Colon (tissue), 2 donors: ENCODE data around the gene CHP1.
"Not testable (repeated sequence)": the region's sequence is repeated elsewhere in the genome, so short reads cannot be mapped to it uniquely, and the experiment has no call there.

Experiments
- FAIRE-seq: peaks from 2 replicates; lab custom pipeline; 2012; peaks lifted over from hg19 to GRCh38; lab: Jason Lieb, UNC
- donor health status: control.
- donor health status: control.

The CHP1 gene

DNA sequence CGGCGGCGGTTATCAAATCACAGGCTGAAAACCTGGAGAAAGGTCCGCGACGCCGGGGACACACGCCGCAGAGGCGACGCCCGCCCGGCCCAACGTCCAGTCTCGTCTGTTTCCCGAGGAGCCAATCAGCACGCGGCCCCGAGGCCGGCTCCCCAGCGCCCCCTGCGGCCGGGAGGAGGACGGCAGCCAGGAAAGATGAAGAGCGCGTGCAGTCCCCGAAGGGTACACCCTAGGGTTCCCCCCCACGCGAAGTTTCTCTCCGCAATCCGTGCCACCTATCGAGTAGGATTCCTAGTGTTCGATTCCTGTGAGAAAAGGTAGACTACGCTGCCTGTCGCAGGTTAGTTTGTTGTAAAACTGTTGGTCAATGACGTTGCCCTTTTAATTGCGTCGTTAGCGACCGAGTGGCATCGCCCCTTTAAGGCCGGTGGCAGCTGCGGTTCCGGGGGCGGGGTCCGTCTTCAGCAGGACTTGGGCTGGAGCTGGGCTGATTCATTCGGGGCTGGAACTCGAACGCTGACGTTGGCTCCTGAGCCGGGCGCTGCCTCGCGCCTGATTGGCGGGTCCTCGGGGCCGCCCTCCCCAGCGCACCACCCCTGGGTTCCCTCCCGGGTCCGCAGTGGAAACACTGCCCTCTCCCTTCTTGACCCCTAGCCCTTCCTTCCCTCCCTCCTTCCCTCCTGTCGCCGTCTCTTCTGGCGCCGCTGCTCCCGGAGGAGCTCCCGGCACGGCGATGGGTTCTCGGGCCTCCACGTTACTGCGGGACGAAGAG, at the start of gene CHP1, which contains the start of gene EXD1:
Gene CHP1, plus strand, starts transcription at position 619 of the 772 bp plus-strand sequence. Its CDS starts 115 bp downstream, at position 734.
Gene EXD1, minus strand, starts transcription at position 108 of the 772 bp plus-strand sequence. CDS start 4,182 bp downstream, outside the sequence.
- no peak for FAIRE-seq

DNA sequence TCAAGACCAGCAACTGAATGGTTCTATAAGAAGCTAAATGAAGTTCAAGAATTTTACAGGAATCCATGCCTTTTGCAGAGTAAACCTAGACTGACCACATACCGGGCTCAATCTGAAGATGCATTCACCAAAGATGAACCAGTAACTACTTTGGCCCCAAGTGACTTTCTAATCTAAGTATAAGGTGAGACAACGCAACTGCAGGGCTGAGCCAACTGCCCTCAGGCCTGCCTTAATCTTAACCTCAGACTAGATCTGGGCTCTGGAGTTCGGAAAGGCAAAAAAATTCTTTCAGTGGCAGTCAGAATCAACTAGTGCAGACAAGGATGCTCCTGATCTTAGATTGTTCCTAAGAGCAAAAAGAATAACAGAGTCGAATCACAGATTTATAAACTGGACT, 48.8 kb upstream of the CHP1 start:
- no peak for FAIRE-seq

DNA sequence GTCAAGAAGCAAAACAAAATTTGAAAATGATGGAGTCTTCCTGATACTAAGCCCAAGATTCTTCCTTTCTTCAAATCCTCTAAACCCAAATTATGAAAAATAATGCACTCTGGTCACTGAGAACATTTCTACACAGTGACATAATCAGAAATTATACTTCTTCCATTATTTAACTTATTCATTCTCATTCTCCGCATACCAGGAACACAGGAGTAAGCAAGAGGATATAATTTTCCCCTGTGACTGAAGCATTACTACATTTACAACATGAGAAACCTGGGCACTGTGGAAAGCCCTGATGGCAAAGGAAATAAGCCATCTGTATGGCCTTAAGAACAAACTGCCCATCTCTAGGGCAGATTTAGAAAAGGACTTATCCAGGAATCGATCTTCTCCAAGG, 47.5 kb upstream of the CHP1 start:
- FAIRE-seq = no peak

DNA sequence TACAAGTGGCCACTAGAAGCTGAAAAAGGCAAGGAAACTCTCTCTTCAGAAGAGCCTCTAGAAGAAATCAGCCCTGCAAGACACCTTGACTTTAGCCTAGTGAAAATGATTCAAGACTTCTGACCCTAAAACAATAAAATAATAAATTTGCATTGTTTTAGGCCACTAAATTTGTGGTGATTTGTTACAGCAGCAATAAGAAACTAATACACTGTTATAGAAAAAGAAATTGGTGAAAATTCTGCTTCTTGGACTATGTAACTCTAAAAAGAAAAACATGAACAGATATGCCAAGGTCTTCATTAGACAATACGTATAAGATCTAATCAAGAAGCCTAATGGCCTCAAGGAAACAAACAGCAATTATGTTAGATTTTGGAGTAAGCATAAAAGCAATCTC, 36.6 kb upstream of the CHP1 start:
- FAIRE-seq = no peak

DNA sequence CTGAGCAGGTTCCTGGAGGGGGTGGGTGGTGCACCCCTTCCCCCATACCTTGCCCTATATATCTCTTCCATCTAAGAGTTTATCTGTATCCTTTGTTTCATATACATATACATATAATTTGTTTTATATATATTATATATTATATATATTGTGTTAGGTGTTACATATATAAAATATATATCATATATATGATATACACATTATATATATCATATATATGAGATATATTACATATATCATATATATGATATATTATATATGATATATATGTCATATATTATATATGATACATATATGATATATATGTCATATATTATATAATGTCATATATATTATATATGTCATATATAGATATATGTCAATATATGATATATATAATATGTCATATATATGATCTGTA, 31.6 kb upstream of the CHP1 start:
- peak; percentile 89 for FAIRE-seq

DNA sequence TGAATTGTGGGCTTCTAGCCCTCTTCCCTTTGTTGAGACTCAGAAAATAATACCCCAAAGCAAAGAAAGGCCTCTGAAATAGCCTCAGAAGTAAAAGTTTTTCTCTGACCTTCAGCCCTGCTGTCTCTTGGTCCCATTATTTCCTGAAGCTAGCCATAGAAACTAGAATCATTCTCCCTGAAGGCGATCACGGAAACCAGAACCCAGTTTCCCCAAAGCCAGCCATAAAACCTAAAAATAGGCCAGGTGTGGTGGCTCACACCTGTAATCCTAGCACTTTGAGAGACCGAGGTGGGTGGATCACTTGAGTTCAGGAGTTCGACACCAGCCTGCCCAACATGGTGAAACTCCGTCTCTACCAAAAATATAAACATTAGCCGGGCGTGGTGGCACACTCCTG, 27.7 kb upstream of the CHP1 start:
- FAIRE-seq = no peak

DNA sequence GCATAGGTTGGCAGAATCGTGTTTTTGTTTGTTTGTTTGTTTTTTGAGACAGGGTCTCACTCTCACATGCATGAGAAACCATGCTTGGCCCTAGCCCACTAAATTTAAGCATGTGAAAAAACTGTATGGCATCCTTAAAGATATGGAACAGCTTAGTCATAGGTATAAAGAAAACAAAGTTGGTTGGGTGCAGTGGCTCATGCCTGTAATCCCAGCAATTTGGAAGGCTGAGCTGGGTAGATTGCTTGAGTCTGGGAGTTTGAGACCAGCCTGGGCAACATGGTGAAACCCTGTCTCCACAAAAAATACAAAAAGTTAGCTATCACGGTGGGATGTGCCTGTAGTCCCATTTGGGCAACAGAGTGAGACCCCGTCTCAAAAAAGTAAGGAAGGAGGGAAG, 25.8 kb upstream of the CHP1 start:
- FAIRE-seq = no peak

DNA sequence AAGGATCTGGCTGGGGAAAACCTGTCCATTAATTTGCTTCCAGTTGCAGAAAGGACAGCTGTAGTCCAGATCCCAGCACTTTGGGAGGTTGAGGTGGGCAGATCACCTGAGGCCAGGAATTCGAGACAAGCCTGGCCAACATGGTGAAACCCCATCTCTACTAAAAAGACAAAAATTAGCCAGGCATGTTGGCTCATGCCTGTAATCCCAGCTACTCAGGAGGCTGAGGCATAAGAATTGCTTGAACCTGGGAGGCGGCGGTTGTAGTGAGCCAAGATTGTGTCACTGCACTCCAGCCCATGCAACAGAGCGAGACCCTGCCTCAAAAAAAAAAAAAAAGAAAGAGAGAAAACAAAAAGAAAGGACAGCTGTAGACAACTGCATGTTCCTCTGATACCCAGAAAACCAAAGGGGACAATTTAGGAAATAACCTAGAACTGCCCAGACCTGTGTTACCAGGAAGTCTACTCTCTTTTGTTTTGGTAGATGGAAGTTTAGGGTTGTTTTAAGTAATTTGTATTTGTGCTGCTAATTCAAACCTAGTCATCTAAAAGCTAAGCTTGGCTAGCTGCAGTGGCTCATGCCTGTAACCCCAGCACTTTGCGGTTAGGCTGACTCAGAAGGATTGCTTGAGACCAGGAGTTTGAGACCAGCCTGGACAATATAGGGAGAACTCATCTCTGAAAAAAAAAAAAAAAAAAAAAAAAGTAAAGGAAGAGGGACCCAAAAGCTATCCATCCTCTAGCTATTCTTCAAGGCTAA, 23.2 kb upstream of the CHP1 start:
- FAIRE-seq = no peak

DNA sequence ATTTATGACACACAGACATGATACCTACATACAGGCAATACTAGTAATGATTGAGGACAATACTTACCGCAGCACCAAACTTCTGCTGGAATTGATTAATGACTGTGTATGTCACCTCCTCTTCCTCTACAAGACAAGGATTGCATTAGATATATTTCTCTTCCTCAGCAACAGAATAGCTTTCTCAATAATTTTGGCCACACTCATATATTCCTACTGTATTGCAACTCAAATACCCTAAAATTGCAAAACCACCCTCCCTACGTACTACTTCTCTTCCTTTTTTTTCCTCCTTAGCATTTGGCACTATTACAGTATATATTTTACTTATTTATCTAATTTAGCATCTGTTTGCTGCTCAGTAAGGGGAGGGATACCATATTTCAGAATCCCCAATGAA, 15.4 kb upstream of the CHP1 start:
- no peak for FAIRE-seq

DNA sequence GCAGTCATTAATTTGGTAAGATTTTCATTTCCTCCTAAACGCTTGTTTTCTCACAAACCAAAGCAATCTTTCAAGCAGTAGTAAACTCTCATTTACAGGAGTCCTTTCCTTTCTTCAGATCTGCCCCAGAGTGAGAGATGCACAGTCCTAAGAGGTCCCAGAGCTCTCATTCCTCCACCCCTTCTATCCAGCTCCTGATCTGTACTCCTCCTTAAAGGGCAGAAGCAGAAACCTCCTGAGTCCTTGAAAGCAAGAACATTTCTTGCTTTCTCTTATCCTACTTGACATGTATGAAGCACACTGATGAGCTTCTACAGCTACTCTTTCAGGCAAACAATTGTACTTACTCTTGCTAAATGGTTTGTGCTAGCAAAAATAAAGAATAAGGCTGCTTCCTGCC, 12.2 kb upstream of the CHP1 start:
- no peak for FAIRE-seq

DNA sequence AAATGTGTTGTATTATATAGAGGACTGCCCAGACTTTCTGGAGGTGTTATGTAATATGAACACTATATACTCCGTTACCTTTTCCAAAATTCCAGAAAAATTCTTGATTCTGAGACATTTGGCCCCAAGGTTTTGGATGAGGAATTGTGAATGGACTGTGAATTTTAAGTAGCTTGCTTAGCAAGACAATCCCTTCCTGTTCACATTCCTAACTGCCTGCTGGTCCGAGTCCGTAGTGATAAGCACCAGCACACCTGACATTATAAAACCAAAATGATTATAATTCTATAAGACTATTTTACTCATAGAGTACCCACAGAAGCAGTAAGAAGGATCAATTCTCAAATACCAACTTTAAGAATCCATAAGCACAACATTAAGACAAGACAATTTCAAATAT, 11.7 kb upstream of the CHP1 start:
- no peak for FAIRE-seq

DNA sequence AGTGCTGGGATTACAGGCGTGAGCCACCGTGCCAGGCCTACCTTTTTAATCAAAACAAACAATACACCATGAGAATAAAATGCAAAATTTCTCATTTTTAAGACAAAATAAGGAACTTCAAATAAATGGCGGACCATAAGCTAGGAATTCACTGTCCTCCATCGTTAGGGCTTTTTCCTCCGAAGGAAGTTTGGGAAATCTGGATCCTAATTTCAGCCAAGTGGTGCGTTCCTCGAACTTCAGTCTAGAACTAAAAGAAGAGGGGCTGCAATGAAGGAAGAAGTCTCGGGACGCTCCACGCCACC, 771 bp upstream of the CHP1 start:
- no peak for FAIRE-seq

DNA sequence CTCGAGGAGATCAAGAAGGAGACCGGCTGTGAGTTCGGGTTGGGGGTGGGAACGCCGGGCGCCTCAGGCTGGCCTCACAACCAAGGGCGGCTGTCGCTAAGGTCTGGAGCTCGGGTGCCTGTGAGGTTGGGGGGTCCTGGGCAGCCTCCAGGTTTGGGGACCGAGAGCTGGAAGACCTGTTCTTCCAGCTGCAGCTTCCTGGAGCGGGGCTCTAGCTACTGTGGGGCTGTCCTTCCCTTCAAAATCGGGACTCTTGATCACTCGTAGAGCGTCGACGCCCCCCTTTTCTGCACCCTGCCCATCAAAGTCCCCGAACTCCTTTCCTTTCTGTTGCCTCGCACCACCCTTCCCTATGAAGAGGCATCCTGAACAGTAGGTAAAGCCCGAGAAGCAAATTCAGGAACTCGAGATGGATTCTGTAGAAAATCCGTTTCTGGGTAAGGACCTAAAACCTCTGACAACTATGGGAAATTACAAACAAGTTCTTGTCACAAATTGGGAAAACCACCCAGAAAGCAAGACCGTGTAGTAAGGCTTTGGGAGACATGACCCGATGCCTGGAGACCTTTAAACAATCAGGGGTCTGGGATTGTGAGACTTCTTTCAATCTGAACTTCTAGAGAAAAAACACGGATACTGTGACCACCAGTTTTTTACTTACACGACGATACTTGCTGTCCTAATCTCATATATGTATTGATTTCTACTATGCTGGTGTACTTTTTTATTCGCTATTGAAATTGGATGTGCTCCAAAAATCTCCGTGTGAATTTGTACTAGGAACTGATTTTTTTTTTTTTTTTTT, 556 bp downstream of the CHP1 start:
- no peak for FAIRE-seq

DNA sequence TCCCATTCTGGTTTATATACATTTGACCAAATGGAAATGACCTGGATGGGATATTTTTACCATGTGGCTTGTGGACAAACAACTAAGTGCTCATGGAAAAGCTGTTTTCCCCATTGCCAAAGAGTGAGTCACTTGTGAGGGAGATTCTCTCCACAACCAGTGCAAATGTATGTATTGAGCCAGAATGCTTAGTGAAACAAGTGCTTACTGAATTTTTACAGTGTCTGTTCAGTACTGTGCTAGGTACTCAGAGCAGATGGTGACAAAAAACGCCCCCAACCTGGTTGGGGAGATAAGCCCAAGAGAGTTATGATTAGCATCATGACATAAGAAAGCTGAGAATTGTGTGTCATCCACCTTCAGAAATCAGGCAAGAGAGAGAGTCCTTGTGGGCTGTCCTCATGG, 2.3 kb downstream of the CHP1 start:
- no peak for FAIRE-seq

DNA sequence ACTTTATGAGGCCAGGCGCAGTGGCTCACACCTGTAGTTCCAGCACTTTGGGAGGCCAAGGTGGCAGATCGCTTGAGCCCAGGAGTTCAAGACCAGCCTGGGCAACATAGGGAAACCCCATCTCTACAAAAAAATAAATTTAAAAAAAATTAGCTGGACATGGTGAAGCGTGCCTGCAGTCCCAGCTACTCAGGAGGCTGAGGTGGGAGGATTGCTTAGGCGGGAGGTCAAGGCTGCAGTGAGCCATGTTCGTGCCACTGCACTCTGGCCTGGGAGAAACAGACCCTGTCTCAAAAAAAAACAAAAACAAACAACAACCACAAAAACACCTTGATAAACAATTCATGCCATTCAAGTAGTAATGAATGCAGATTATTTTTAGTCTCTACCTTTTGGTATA, 4.2 kb downstream of the CHP1 start:
- FAIRE-seq = not testable (repeated sequence)

DNA sequence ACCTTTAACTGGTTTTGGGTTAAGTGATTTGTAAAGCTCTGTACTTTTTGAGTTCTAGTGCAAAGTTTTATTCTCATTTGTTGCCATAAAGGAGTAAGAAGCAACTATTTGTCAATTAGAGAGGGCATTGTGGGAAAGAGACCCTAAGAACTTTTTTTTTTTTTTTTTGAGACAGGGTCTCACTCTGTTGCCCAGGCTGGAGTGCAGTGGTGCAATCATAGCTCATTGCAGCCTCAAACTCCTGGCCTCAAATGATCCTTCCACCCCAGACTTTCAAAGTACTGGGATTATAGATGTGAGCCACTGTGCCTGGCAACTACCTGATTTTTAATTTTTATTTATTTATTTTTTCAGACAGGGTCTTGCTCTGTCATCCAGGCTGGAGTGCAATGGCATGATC, 4.9 kb downstream of the CHP1 start:
- no peak for FAIRE-seq

DNA sequence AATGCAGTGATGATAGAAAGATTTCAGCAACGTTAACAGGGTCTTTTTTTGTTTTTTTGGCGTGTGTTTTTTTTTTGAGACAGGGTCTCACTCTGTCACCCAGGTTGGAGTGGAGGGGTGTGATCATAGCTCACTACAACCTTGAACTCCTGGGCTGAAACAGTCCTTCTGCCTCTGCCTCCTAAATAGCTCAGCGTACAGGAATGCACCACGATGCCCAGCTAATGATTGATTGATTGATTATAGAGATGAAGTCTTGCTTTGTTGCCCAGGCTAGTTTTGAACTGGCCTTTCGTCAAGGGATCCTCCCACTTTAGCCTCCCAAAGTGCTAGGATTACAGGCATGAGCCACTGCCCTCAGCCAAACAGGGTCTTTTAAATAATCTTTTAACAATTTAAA, 7.0 kb downstream of the CHP1 start:
- FAIRE-seq = no peak

DNA sequence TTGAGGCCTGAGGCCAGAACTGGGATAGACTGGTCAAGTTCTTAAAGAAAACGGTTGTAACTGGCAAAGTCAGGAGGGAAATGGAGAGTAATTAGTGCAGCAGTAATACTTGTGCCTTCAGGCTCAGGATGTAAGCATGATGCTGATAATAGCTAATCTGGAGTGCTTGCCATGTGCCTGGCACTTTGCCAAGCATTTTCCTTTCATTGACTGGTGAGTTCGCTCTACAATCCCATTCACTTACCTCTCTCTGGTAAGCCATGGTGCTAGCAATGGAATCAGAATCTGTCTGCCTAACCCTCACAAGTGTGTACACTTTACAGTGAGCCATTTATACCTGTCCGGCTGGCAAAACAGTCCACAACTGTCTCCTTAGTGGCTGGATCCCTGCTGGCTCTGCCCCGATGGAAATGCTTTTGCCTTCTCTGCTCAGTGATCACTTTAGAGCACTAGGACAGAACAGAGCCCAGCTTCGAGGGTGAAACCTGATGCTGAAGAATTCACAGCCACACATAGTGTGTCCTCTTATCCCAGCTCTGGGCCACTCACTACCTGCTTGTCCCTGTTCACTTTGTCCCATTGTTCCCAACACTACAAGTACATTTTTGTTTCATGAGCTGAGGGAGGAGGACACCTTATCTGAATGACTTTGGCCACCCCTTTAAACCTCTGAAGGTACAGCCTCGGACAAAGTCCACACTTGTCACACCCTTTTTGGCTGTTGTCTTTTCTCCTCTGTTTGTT, 10.3 kb downstream of the CHP1 start:
- FAIRE-seq = no peak

DNA sequence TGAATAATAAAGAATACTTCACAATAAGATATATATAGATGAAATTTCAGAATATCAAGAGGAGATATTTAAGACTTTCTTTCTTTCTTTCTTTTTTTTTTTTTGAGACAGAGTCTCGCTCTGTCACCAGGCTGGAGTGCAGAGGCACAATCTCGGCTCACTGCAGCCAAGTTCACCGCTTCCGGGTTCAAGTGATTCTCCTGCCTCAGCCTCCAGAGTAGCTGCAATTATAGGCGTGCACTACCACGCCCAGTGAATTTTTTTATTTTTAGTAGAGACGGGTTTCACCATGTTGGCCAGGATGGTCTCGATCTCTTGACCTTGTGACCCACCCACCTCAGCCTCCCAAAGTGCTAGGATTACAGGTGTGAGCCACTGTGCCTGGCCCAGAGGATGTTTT, 19.7 kb downstream of the CHP1 start:
- not testable (repeated sequence) for FAIRE-seq

DNA sequence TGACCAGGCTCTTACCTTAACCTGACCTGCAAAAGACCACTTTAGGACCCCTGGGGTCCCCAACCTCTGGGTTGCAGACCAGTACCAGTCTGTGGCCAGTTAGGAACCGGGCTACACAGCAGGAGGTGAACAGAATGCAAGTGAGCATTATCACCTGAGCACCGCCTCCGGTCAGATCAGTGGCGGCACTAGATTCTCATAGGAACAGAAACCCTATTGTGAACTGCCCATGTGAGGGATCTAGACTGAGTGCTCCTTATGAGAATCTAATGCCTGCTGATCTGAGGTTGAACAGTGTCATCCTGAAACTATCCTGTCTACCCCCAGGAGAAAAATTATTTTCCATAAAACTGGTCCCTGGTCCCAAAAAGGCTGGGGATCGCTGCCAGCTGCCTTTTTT, 20.3 kb downstream of the CHP1 start:
- no peak for FAIRE-seq

DNA sequence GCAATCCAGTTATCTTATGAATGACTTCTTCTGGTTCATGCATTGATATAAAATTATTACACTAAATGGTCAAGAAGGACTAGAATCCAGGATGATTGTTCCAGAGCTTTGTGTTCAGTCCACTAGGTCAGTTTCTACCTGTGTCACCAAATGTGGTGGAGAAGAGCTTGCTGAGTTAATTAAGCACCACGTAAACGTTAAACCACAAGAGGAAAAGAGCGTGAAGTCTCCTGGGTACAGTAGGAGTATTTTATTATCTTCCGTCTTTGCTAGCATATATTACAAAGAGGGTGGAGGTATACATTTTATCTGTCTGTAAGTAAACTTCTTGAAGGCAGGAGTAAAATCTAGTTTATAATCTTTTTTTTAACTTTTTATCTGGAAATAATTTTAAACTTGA, 23.5 kb downstream of the CHP1 start:
- FAIRE-seq = no peak

DNA sequence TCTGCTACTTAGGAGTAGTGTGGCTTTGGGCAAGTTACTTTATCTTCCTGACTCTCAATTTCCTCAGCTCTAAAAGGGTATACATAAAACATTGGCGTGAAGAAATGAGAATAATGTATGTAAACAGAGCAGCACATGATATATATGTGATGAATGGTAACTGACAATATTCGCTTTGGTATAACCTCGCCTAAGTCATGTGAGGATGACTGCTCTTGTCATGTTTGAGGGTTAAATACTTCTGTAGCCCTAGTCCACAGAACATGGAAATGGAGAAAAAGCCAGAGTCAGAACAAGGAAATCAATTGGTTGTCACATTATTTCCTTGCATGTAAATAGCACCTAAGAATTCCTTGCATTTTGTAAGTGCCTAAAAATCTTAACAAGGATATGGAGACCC, 25.0 kb downstream of the CHP1 start:
- no peak for FAIRE-seq
